GM12892 (cell line): ENCODE results near the gene MREG.

ENCODE experiments used
- POLR2A ChIP-seq: IDR thresholded peaks from 2 replicates; pipeline ENCODE4 v1.6.1; 2011; ENCODE audit warnings: low read depth, low read length, control low read depth
- TAF1 ChIP-seq: IDR thresholded peaks from 2 replicates; pipeline ENCODE4 v1.6.1; 2011; ENCODE audit warnings: low read depth, mild to moderate bottlenecking, control low read depth, low read length, borderline replicate concordance

- no peak for TF ChIP-seq TAF1
- no peak for TF ChIP-seq POLR2A
Measured at GRCh38 chr2:216018709-216019108, 5.4 kb upstream of the MREG start.
